Pancreas (tissue), 10 donors: ENCODE measurements around the gene TRIM54. TPM values are rescaled to one million over a fixed set of nuclear protein-coding genes. Genes with fewer than 3 reads are reported as not detected.
"Not testable (repeated sequence)": the region's sequence is repeated elsewhere in the genome, so short reads cannot be mapped to it uniquely, and the experiment has no call there.

Source experiments
- ATAC-seq, 4 donors: fragments of 200-7000 bp; cut with Tn5 transposase; one replicate each; pipeline versions ENCODE4 v1.8.0 to v1.9.1; 2020; ENCODE audit warnings: mild to moderate bottlenecking in 4 of 4, moderate library complexity in 4 of 4
- DNase-seq, 6 donors: peaks; one replicate each; pipeline ENCODE4 v3.0.0-alpha.2; 2020
- FAIRE-seq: peaks from 2 replicates; lab custom pipeline; 2012; peaks lifted over from hg19 to GRCh38; lab: Jason Lieb, UNC
- H3K27ac ChIP-seq, 4 donors: fragments of 200-600 bp; sonication (generic); 1 replicate in 3 of 4; 2 replicates in 1 of 4; pipeline versions ENCODE4 v1.5.0 to v1.8.0; 2020
- H3K27me3 ChIP-seq, 4 donors: fragments of 200-600 bp; one replicate each; pipeline ENCODE4 v1.8.0; 2021
- H3K36me3 ChIP-seq, 3 donors: fragments of 200-600 bp; sonication (generic) in 1 of 3; one replicate each; pipeline versions ENCODE4 v1.5.0 to v1.8.0; 2020 to 2021
- H3K4me1 ChIP-seq, 3 donors: fragments of 200-600 bp; one replicate each; pipeline ENCODE4 v1.8.0; 2021
- H3K4me3 ChIP-seq, 4 donors: fragments of 200-600 bp; sonication (generic) in 2 of 4; one replicate each; pipeline versions ENCODE4 v1.5.0 to v1.8.0; 2020 to 2021
- H3K9me3 ChIP-seq, 4 donors: fragments of 200-600 bp; one replicate each; pipeline ENCODE4 v1.8.0; 2021
- WGBS, 2 donors: extraction: QIAGEN DNeasy Blood & Tissue Kit; methylation state at CpG; one replicate each; pipeline ENCODE4 v1.1.7; 2013; 5-methylcytosine and 5-hydroxymethylcytosine counted together
- intact Hi-C, 3 donors: fragments of 100-400 bp; cut with DNase I; formaldehyde crosslinking; loops; one replicate each; pipeline versions ENCODE4 v1.11.1 to v1.14.2; 2022
- polyA plus RNA-seq, 2 donors: library from polyadenylated mRNA; stranded (reverse); fragments of 200-250 nt; gene quantifications; one replicate each; pipeline ENCODE4 v1.2.3, GENCODE V29; 2013
- total RNA-seq, 6 donors: library from RNA; stranded (reverse); fragmentation: NEBNext Ultra II Directional in 4 of 6; extraction: Animal tissue kit (Norgen Biotek cat#: 25700) in 4 of 6; gene quantifications; one replicate each; pipeline versions ENCODE4 v1.2.1 to v1.2.4, GENCODE V29; 2021 to 2023
- TF ChIP-seq, protein P1 (sequence below), 4 donors: fragments of 200-600 bp; sonication (generic) in 3 of 4; IDR thresholded peaks; one replicate each; pipeline versions ENCODE4 v1.5.0 to v1.8.0; 2021; ENCODE audit warnings: antibody characterized with exemption in 4 of 4
- donor health status: healthy with polysubstance abuse.
- donor health status: DM: no; HTN: no; CAD: no; lungs with moderate emphysema.
- donor health status: DM: no; HTN: no; CAD: no.
- donor health status: control.
- donor health status: control.
- donor health status: Bipolar disorder and iron deficiency.
- donor health status: DM: yes; HTN: yes; CAD: no.
- donor health status: DM: no; HTN: no; CAD: no.
- donor health status: DM: no; HTN: no; CAD: no.
- donor health status: DM: yes; HTN: yes; CAD: no.

Gene TRIM54
- total and polyA plus RNA-seq, 8 donors: 0.08 to 1.1 (median 0.29) TPM

GRCh38 chr2:27264753-27265535 lies 17.3 kb upstream of the TRIM54 start:
- 4 to 6% methylated on average over 51 to 56 of the region's 56 CpGs for WGBS, 2 donors
- peaks cover 0 to 20% (median 0%) of the 10 kb centered on the region in 4 donors for H3K27me3 ChIP-seq
- no peaks in the 10 kb centered on the region for H3K36me3 ChIP-seq
- peak; percentile 65 to 86 (median 81) for ATAC-seq
- intact Hi-C loops: no loop called here
- H3K4me1 ChIP-seq: peaks cover 0 to 6% (median 4%) of the 10 kb centered on the region in 3 donors
- DNase-seq: peak; percentile 53 to 81 (median 62)
- peak overlapping the region in 2 of 4 donors; percentile 11 to 32 for H3K4me3 ChIP-seq
- no peak overlapping the region for H3K27ac ChIP-seq
- H3K9me3 ChIP-seq: no peaks in the 10 kb centered on the region
- TF ChIP-seq, protein P1, sequence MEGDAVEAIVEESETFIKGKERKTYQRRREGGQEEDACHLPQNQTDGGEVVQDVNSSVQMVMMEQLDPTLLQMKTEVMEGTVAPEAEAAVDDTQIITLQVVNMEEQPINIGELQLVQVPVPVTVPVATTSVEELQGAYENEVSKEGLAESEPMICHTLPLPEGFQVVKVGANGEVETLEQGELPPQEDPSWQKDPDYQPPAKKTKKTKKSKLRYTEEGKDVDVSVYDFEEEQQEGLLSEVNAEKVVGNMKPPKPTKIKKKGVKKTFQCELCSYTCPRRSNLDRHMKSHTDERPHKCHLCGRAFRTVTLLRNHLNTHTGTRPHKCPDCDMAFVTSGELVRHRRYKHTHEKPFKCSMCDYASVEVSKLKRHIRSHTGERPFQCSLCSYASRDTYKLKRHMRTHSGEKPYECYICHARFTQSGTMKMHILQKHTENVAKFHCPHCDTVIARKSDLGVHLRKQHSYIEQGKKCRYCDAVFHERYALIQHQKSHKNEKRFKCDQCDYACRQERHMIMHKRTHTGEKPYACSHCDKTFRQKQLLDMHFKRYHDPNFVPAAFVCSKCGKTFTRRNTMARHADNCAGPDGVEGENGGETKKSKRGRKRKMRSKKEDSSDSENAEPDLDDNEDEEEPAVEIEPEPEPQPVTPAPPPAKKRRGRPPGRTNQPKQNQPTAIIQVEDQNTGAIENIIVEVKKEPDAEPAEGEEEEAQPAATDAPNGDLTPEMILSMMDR (IDR thresholded peaks at IDR 0.05): peak in 2 of 4 donors; percentile 10 to 26
- FAIRE-seq: no peak

GRCh38 chr2:27265536-27265870 lies 16.7 kb upstream of the TRIM54 start:
- no peak for DNase-seq
- H3K4me1 ChIP-seq: peaks cover 0 to 6% (median 4%) of the 10 kb centered on the region in 3 donors
- no peak overlapping the region for H3K27ac ChIP-seq
- H3K36me3 ChIP-seq: no peaks in the 10 kb centered on the region
- H3K27me3 ChIP-seq: peaks cover 0 to 20% (median 0%) of the 10 kb centered on the region in 4 donors
- no peaks in the 10 kb centered on the region for H3K9me3 ChIP-seq
- TF ChIP-seq, protein P1 (IDR thresholded peaks at IDR 0.05): no peak
- no peak for ATAC-seq
- intact Hi-C loops: no loop called here
- H3K4me3 ChIP-seq: no peak overlapping the region
- no peak for FAIRE-seq

GRCh38 chr2:27268296-27268695 lies 13.9 kb upstream of the TRIM54 start:
- H3K9me3 ChIP-seq, H3K27me3 ChIP-seq, H3K36me3 ChIP-seq, H3K4me3 ChIP-seq, intact Hi-C loops, H3K4me1 ChIP-seq, ATAC-seq, H3K27ac ChIP-seq, FAIRE-seq, DNase-seq: not testable (repeated sequence)
- WGBS, 2 donors: 77 to 80% methylated on average over 13 of the region's 13 CpGs

GRCh38 chr2:27270131-27270530 lies 12.1 kb upstream of the TRIM54 start:
- WGBS, 2 donors: 76 to 87% methylated on average over 3 of the region's 3 CpGs
- H3K36me3 ChIP-seq: no peaks in the 10 kb centered on the region
- H3K4me3 ChIP-seq: no peak overlapping the region
- H3K4me1 ChIP-seq: peaks cover 0 to under 1% (median 0%) of the 10 kb centered on the region in 3 donors
- DNase-seq (no peak), ATAC-seq (no peak), FAIRE-seq (no peak)
- H3K27ac ChIP-seq: no peak overlapping the region
- TF ChIP-seq, protein P1 (IDR thresholded peaks at IDR 0.05): no peak
- no peaks in the 10 kb centered on the region for H3K27me3 ChIP-seq
- intact Hi-C loops: no loop called here
- no peaks in the 10 kb centered on the region for H3K9me3 ChIP-seq

DNA sequence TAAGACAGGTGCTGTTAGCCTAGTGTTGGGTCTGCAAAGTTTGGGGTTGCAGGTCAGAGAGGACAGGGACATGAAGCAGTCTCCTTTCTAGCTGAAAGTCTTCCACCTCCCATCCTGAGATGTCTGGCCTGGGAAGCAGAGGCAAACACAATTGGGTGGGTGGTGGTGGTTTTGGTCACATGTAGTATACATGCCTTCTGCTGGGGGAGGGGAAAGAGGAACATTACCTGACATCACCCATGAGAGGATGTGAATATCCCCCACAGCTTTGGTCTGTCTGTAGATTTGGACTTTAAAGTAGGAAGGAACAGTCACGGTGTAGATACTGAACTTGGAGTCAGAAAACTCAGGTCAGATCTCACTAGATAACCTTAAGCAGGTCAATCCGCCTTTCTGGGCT lies 11.6 kb upstream of the TRIM54 start:
- Histone ChIP-seq H3K27me3 (no peaks in the 10 kb centered on the region), H3K27ac (no peak overlapping the region), H3K9me3 (no peaks in the 10 kb centered on the region), H3K4me1 (no peaks in the 10 kb centered on the region), H3K4me3 (no peak overlapping the region), H3K36me3 (no peaks in the 10 kb centered on the region)
- ATAC-seq: no peak
- TF ChIP-seq, protein P1 (IDR thresholded peaks at IDR 0.05): no peak
- FAIRE-seq: no peak
- WGBS, 2 donors: 70 to 75% methylated on average over 2 of the region's 2 CpGs
- no peak for DNase-seq
- intact Hi-C loops: no loop called here
